Measurements from ENCODE around the gene ZC3H4. TPM values are rescaled to one million over a fixed set of nuclear protein-coding genes. Genes with fewer than 3 reads are reported as not detected.

ZC3H4 gene
- total RNA-seq, 1 donor from 2014 or later, result 68.7 TPM

DNA sequence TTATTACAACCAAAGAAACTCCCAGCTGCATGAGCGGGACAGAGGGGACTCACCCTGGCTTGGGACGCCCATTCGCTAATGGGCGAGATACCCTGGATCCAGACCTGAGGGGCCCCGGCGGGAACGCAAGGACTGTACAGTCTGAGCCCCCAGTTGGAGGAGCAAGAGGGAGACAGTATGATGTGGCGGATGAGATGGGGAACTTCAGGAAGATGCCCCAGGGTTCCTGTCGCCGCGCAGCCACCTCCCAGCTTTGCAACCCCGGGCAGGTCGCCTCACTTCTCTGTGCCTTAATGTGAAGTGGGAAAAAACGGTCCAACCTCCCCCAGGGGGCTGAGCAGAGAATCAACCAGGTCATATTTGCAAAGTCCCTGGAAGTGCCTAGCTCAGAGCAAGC lies 91.4 kb downstream of the ZC3H4 start:
- no peak for DNase-seq (ENCODE audit: low spot score in 2 of 2, unreplicated experiment in 2 of 2)
- TF ChIP-seq CTCF (IDR thresholded peaks at IDR 0.05; ENCODE audit: unreplicated experiment), result no peak
- H3K9me3 Mint-ChIP-seq, result no peaks in the 10 kb centered on the region
- H3K27me3 Mint-ChIP-seq (ENCODE audit: low read depth), result peaks cover 78% of the 10 kb centered on the region
- H3K4me1 Mint-ChIP-seq, result peaks cover 11% of the 10 kb centered on the region
- no peak overlapping the region for H3K27ac Mint-ChIP-seq
- no peaks in the 10 kb centered on the region for H3K36me3 Mint-ChIP-seq
- H3K4me3 Mint-ChIP-seq, result no peak overlapping the region

DNA sequence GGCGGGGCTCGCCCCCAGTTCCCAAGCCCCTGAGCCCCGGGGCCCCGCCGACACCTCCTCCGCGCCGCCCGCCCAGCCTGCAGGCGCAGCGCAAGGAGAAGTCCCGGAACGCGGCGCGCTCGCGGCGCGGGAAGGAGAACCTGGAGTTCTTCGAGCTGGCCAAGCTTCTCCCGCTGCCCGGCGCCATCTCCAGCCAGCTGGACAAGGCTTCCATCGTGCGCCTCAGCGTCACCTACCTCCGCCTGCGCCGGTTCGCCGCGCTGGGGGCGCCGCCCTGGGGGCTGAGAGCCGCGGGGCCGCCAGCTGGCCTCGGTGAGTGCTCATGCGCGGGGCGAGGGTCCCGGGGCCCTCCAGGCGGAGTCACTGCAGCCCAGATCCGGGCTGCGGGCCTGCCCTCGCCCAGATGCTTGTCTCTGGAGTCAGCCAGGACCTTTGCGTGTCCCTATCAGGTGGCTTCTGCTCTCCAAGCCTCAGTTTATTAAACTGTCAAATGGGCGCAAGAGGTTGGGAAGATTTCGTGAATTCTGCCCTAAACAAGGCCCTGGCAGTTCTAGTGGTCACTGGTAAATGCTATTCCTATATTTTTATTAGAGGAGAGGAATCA lies 91.9 kb downstream of the ZC3H4 start:
- DNase-seq (ENCODE audit: low spot score in 2 of 2, unreplicated experiment in 2 of 2), result no peak
- H3K36me3 Mint-ChIP-seq, result no peaks in the 10 kb centered on the region
- peaks cover 75% of the 10 kb centered on the region for H3K27me3 Mint-ChIP-seq (ENCODE audit: low read depth)
- H3K9me3 Mint-ChIP-seq, result no peaks in the 10 kb centered on the region
- peak overlapping the region; percentile 58 for H3K4me3 Mint-ChIP-seq
- H3K27ac Mint-ChIP-seq, result no peak overlapping the region
- H3K4me1 Mint-ChIP-seq, result peaks cover 11% of the 10 kb centered on the region
- TF ChIP-seq CTCF (IDR thresholded peaks at IDR 0.05; ENCODE audit: unreplicated experiment), result no peak

DNA sequence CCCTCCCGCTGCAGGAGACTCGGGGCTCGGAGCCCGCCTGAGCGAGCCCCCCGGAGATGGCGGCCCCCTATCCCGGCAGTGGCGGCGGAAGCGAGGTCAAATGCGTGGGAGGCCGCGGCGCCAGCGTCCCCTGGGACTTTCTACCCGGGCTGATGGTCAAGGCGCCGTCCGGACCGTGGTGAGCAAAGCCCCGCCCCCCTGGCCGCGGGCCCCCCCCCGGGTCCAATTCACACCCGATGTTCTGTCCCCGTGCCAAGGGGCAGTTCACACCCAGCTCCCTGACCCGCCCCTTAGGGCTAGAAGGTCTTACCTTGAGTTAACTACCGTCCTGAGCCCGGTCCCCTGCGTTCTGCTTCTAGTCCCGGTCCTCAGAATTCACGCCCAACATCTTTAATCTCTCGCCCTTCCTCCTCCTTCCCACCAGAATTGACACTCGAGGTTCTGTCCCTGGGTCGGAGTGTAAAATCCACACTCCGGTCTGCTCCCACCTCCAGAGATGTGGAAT lies 92.5 kb downstream of the ZC3H4 start:
- H3K9me3 Mint-ChIP-seq, result no peaks in the 10 kb centered on the region
- no peaks in the 10 kb centered on the region for H3K36me3 Mint-ChIP-seq
- H3K27me3 Mint-ChIP-seq (ENCODE audit: low read depth), result peaks cover 70% of the 10 kb centered on the region
- H3K27ac Mint-ChIP-seq, result no peak overlapping the region
- peak overlapping the region; percentile 58 for H3K4me3 Mint-ChIP-seq
- no peak for DNase-seq (ENCODE audit: low spot score in 2 of 2, unreplicated experiment in 2 of 2)
- no peak for TF ChIP-seq CTCF (IDR thresholded peaks at IDR 0.05; ENCODE audit: unreplicated experiment)
- peaks cover 11% of the 10 kb centered on the region for H3K4me1 Mint-ChIP-seq

DNA sequence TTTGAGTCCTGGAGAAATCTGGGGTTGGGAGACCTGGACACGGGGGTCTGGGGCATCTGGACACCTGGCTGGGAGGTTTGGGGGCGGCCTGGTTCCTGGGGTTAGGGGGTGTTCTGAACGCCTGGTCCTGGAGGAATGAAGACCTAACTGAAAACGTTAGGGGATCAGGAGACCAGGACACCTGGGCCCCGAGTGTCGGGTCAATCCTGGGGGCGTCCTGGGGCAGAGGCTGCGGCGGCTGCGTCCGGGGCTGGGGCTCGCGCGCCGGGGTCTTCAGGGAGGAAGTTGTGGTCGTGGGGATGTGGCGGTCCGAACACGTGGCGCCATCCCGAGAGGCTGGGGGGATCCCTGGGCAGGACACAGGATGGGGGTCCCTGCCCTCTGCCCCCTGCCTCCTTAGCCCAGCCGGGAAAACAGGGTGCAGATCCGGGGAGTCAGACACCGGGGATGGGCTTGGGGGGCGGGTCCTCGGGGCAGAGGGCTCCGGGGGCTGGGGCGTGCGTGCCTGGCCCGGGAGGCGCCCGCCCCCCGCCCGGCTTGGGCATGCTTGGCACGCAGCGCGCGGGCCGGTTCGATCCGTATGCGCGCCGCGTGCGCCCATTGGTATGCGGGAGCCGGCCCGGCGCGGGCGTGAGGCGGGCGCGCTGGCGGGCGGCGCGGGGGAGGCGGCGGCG lies 93.3 kb downstream of the ZC3H4 start:
- H3K4me3 Mint-ChIP-seq, result peak overlapping the region; percentile 56
- peaks cover 11% of the 10 kb centered on the region for H3K4me1 Mint-ChIP-seq
- H3K27me3 Mint-ChIP-seq (ENCODE audit: low read depth), result peaks cover 63% of the 10 kb centered on the region
- no peaks in the 10 kb centered on the region for H3K36me3 Mint-ChIP-seq
- DNase-seq (ENCODE audit: low spot score in 2 of 2, unreplicated experiment in 2 of 2), result no peak
- no peaks in the 10 kb centered on the region for H3K9me3 Mint-ChIP-seq
- no peak overlapping the region for H3K27ac Mint-ChIP-seq
- TF ChIP-seq CTCF (IDR thresholded peaks at IDR 0.05; ENCODE audit: unreplicated experiment), result no peak

GRCh38 chr19:47019431-47020041 lies 94.0 kb downstream of the ZC3H4 start, which contains the start of gene NPAS1:
NPAS1 (plus strand) TSS chr19:47019837; CDS start chr19:47021048, 1,211 bp downstream.
- no peaks in the 10 kb centered on the region for H3K36me3 Mint-ChIP-seq
- no peak within 1 kb of the TSS for H3K27ac Mint-ChIP-seq
- TF ChIP-seq CTCF (IDR thresholded peaks at IDR 0.05; ENCODE audit: unreplicated experiment), result no peak
- no peaks in the 10 kb centered on the region for H3K9me3 Mint-ChIP-seq
- H3K4me1 Mint-ChIP-seq, result peaks cover 11% of the 10 kb centered on the region
- DNase-seq (ENCODE audit: low spot score in 2 of 2, unreplicated experiment in 2 of 2), result no peak
- peak within 1 kb of the TSS; percentile 56 for H3K4me3 Mint-ChIP-seq
- peaks cover 58% of the 10 kb centered on the region for H3K27me3 Mint-ChIP-seq (ENCODE audit: low read depth)
